Left ventricle myocardium inferior (tissue), 1 donor: ENCODE measurements around the gene MED10. TPM values are rescaled to one million over a fixed set of nuclear protein-coding genes. Genes with fewer than 3 reads are reported as not detected.

Source experiments
- DNase-seq: peaks from one replicate; pipeline ENCODE4 v3.0.0-alpha.2; 2020
- H3K27ac ChIP-seq: fragments of 200-600 bp; replicated peaks from 2 replicates; pipeline ENCODE4 v1.8.0; 2021
- H3K27me3 ChIP-seq: fragments of 200-600 bp; 2 replicates; pipeline ENCODE4 v1.8.0; 2021; ENCODE audit warnings: low read depth
- H3K36me3 ChIP-seq: fragments of 200-600 bp; 2 replicates; pipeline ENCODE4 v1.8.0; 2021
- H3K4me1 ChIP-seq: fragments of 200-600 bp; 2 replicates; pipeline ENCODE4 v1.8.0; 2021
- H3K4me3 ChIP-seq: fragments of 200-600 bp; 2 replicates; pipeline ENCODE4 v1.8.0; 2021; ENCODE audit warnings: mild to moderate bottlenecking, moderate library complexity
- H3K9me3 ChIP-seq: fragments of 200-600 bp; replicated peaks from 2 replicates; pipeline ENCODE4 v1.8.0; 2021
- CTCF ChIP-seq: fragments of 200-600 bp; IDR thresholded peaks from 2 replicates; pipeline ENCODE4 v1.8.0; 2021; ENCODE audit warnings: antibody characterized with exemption, mild to moderate bottlenecking, borderline replicate concordance
- intact Hi-C: fragments of 100-400 bp; cut with micrococcal nuclease; formaldehyde crosslinking; loops from one replicate; pipeline ENCODE4 v1.11.0; 2022
- total RNA-seq: library from RNA; stranded (reverse); fragmentation: NEBNext Ultra II Directional; extraction: Animal tissue kit (Norgen Biotek cat#: 25700); gene quantifications from one replicate; pipeline ENCODE4 v1.2.1, GENCODE V29; 2021
- donor health status: DM: no; HTN: yes; CAD: no; lungs with severe emphysema.

MED10 gene
- total RNA-seq, 1 donor from 2014 or later: 26.3 TPM

DNA sequence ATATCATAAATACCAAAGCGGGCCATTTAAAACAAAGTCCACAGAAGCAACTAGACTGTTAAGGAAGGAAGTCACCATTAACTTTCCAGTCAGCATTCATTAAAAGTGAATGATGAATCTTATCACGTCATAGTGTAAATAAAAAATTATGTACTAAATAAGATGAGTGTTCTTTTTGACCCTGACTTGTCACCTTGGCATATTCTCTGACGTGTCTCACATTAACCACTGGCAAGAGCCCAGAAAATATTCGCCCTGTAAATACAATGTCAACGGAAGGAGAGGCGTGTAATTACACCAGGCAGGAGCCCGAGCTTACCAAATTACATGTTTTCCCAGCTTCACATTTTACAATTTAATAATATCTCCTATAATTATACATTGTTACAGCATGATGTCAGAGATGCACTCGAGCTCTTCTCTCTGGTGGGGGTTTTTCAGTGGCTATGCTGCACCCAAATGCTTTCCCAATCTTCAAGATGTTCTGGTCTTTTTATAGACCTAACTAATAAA is 41.0 kb upstream of the MED10 start:
- H3K4me3 ChIP-seq: no peak overlapping the region
- DNase-seq: no peak

DNA sequence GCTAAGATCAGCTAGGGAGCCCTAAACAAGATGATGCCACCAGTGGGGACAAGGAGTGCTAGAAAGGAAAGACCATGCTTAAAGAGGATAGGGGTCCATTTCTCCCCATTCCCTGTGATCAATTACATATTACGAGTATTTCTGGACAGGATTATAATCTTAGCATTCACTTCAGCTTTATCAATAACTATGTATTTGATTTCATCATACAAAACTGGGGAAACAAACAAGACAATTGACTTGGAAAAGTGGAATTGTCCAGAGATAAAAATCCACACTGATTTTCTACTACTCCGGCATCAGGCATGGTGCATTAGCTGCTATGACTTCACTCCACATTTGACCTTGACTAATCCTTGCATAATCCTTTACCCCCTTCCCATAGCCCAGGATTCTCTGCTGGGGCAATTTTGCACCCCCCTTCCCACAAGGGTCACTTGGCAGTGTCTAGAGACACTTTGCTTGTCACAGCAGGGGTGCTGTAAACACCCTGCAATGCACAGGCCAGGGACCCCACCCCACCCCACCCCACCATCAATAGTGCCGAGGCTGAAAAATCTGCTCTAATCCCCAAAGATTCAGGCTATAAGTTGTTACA is 40.4 kb upstream of the MED10 start:
- intact Hi-C loops: no loop called here
- Histone ChIP-seq H3K4me1 (no peaks in the 10 kb centered on the region), H3K27me3 (no peaks in the 10 kb centered on the region), H3K9me3 (no peaks in the 10 kb centered on the region), H3K36me3 (no peaks in the 10 kb centered on the region), H3K4me3 (no peak overlapping the region), H3K27ac (no peak overlapping the region)
- no peak for DNase-seq
- TF ChIP-seq CTCF: no peak

More for the DNA sequence above, 41.0 kb upstream of the MED10 start:
- Histone ChIP-seq H3K27ac (peak overlapping the region; percentile 18), H3K36me3 (no peaks in the 10 kb centered on the region), H3K9me3 (no peaks in the 10 kb centered on the region), H3K27me3 (no peaks in the 10 kb centered on the region), H3K4me1 (no peaks in the 10 kb centered on the region)
- intact Hi-C loops: no loop called here
- TF ChIP-seq CTCF: no peak

- Histone ChIP-seq H3K36me3 (no peaks in the 10 kb centered on the region), H3K27me3 (no peaks in the 10 kb centered on the region), H3K9me3 (no peaks in the 10 kb centered on the region), H3K4me3 (no peak overlapping the region), H3K27ac (no peak overlapping the region), H3K4me1 (no peaks in the 10 kb centered on the region)
- intact Hi-C loops: no loop called here
- no peak for DNase-seq
- no peak for TF ChIP-seq CTCF
Observed at GRCh38 chr5:6417657-6418056, 39.3 kb upstream of the MED10 start.

GRCh38 chr5:6412811-6413210 is 34.5 kb upstream of the MED10 start:
- intact Hi-C loops: no loop called here
- Histone ChIP-seq H3K27ac (no peak overlapping the region), H3K9me3 (peaks cover 4% of the 10 kb centered on the region), H3K27me3 (peaks cover 12% of the 10 kb centered on the region), H3K4me1 (no peaks in the 10 kb centered on the region), H3K36me3 (no peaks in the 10 kb centered on the region), H3K4me3 (no peak overlapping the region)
- TF ChIP-seq CTCF: no peak
- DNase-seq: no peak

GRCh38 chr5:6411141-6411540 is 32.8 kb upstream of the MED10 start:
- Histone ChIP-seq H3K4me3 (no peak overlapping the region), H3K27me3 (peaks cover 14% of the 10 kb centered on the region), H3K27ac (no peak overlapping the region), H3K9me3 (peaks cover 4% of the 10 kb centered on the region), H3K4me1 (no peaks in the 10 kb centered on the region), H3K36me3 (no peaks in the 10 kb centered on the region)
- TF ChIP-seq CTCF: no peak
- intact Hi-C loops: no loop called here
- DNase-seq: no peak
